Subcutaneous preadipocyte (primary cell): ENCODE data around the gene CABLES1. TPM values are rescaled to one million over a fixed set of nuclear protein-coding genes. Genes with fewer than 3 reads are reported as not detected.

ENCODE experiments used
- total RNA-seq: library from RNA; depleted of rRNA; stranded (reverse); fragments of >200 nt; gene quantifications from 2 replicates; pipeline ENCODE4 v1.2.3, GENCODE V29; 2012

CABLES1 gene, protein sequence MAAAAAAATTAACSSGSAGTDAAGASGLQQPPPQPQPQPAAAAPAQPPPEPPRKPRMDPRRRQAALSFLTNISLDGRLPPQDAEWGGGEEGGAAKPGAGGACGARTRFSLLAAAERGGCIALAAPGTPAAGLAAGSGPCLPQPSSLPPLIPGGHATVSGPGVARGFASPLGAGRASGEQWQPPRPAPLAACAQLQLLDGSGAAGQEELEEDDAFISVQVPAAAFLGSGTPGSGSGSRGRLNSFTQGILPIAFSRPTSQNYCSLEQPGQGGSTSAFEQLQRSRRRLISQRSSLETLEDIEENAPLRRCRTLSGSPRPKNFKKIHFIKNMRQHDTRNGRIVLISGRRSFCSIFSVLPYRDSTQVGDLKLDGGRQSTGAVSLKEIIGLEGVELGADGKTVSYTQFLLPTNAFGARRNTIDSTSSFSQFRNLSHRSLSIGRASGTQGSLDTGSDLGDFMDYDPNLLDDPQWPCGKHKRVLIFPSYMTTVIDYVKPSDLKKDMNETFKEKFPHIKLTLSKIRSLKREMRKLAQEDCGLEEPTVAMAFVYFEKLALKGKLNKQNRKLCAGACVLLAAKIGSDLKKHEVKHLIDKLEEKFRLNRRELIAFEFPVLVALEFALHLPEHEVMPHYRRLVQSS
- total RNA-seq = 1.1 and 3.1 TPM in 2 replicates

DNA sequence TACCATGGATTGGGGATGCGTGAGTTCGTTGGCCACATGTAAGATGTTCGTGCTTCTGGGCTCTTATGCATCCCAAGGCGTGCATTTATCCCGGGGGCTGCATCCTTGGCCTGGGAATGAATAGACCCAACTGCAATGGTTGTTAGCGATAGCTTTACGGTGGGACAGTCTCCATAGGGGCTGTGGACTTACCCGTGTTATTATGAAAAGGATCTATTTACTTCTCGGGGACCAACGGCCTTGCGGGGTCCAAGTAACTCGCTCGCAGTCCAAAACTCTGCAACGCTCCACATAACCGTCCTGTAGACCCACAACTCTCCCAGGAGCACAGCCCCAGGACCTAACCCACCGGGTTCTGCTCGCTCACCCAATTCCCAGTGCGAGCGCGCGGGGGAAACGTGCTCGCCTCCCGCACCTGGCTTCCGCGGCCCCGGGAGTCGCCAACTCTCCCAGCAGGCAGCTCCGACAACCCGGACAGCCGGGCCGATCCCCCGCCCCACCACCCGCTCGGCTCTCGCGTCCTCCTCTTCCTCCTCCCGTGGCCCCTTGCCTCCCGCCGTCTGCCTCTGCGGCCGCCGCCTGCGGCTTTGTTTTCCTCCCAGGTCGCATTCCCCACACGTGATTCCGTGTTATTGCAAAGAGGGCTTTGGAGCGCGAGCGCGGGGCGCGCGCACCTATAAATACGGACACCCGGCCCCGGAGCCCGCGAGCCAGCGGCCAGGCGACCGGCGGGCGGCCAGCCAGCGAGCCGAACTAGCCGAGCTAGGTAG lies at the start of gene CABLES1:
Gene CABLES1 (plus strand): TSS at position 706 of the 770 bp plus-strand sequence. CDS start 278 bp downstream, outside the sequence.

Other genes with a start within 250 kb of the CABLES1 start
- 31.2 and 40.5 TPM in 2 replicates for gene RBBP8, start 202.2 kb upstream of the CABLES1 start, total RNA-seq